Liver (tissue), 9 donors: ENCODE results near the gene PGS1. TPM values are rescaled to one million over a fixed set of nuclear protein-coding genes. Genes with fewer than 3 reads are reported as not detected.

Experiments
- DNase-seq: peaks from one replicate; pipeline ENCODE4 v3.0.0-alpha.2; 2017; ENCODE audit warnings: low spot score
- H3K27ac ChIP-seq, 2 donors: one replicate each; pipeline ENCODE4 v1.7.0; 2013; ENCODE audit warnings: inconsistent platforms in 2 of 2, low read length in 2 of 2, control low read depth in 1 of 2, low read depth in 1 of 2, mild to moderate bottlenecking in 1 of 2
- H3K27me3 ChIP-seq, 4 donors: one replicate each; pipeline versions ENCODE4 v1.6.1 to v1.7.0; 2013; ENCODE audit warnings: low read length in 3 of 4, inconsistent platforms in 1 of 4, mild to moderate bottlenecking in 1 of 4, moderate library complexity in 1 of 4; ENCODE audit not compliant: control insufficient read depth in 4 of 4, insufficient read depth in 4 of 4
- H3K36me3 ChIP-seq, 4 donors: one replicate each; pipeline versions ENCODE4 v1.6.1 to v1.7.0; 2013; ENCODE audit warnings: low read length in 3 of 4, mild to moderate bottlenecking in 3 of 4, low read depth in 1 of 4, moderate library complexity in 1 of 4; ENCODE audit not compliant: control insufficient read depth in 4 of 4, insufficient read depth in 3 of 4
- H3K4me1 ChIP-seq, 4 donors: one replicate each; pipeline versions ENCODE4 v1.6.1 to v1.7.0; 2013; ENCODE audit warnings: low read length in 3 of 4, mild to moderate bottlenecking in 3 of 4, moderate library complexity in 1 of 4; ENCODE audit not compliant: control insufficient read depth in 4 of 4, insufficient read depth in 4 of 4
- H3K4me3 ChIP-seq, 3 donors: one replicate each; pipeline versions ENCODE4 v1.6.1 to v1.7.0; 2013; ENCODE audit warnings: low read length in 3 of 3, control low read depth in 1 of 3, low read depth in 1 of 3, mild to moderate bottlenecking in 1 of 3
- H3K9ac ChIP-seq, 2 donors: one replicate each; pipeline ENCODE4 v1.7.0; 2013; ENCODE audit warnings: low read length in 2 of 2, mild to moderate bottlenecking in 2 of 2, moderate library complexity in 2 of 2, control low read depth in 1 of 2, low read depth in 1 of 2
- H3K9me3 ChIP-seq, 4 donors: one replicate each; pipeline versions ENCODE4 v1.6.1 to v1.7.0; 2013; ENCODE audit warnings: low read length in 3 of 4; ENCODE audit not compliant: control insufficient read depth in 4 of 4
- CTCF ChIP-seq: fragments of 150-350 bp; IDR thresholded peaks from 2 replicates; pipeline ENCODE4 v1.5.1; 2017; ENCODE audit warnings: improper control_type of control experiment, low read depth, low read length; ENCODE audit not compliant: missing input control
- EGR1 ChIP-seq, 2 donors: IDR thresholded peaks; 2 replicates each; pipeline ENCODE4 v1.6.1; 2016 to 2018; ENCODE audit warnings: antibody characterized with exemption in 2 of 2, low read depth in 2 of 2
- FOXA2 ChIP-seq: IDR thresholded peaks from 2 replicates; pipeline ENCODE4 v1.6.1; 2016; ENCODE audit warnings: antibody characterized with exemption
- GABPA ChIP-seq, 2 donors: IDR thresholded peaks in 1 of 2; conservative IDR thresholded peaks in 1 of 2; 2 replicates each; pipeline ENCODE4 v1.6.1; 2016; ENCODE audit warnings: antibody characterized with exemption in 2 of 2, mild to moderate bottlenecking in 1 of 2, moderate library complexity in 1 of 2
- HNF4A ChIP-seq, 2 donors: conservative IDR thresholded peaks; 2 replicates each; pipeline ENCODE4 v1.6.1; 2016; ENCODE audit warnings: antibody characterized with exemption in 2 of 2, mild to moderate bottlenecking in 2 of 2
- HNF4G ChIP-seq: IDR thresholded peaks from 2 replicates; pipeline ENCODE4 v1.6.1; 2016; ENCODE audit warnings: antibody characterized with exemption
- JUND ChIP-seq, 2 donors: IDR thresholded peaks; 2 replicates each; pipeline ENCODE4 v1.6.1; 2016; ENCODE audit warnings: antibody characterized with exemption in 2 of 2
- NR2F2 ChIP-seq: IDR thresholded peaks from 2 replicates; pipeline ENCODE4 v1.6.1; 2016; ENCODE audit warnings: antibody characterized with exemption
- RAD21 ChIP-seq, 2 donors: IDR thresholded peaks; 2 replicates each; pipeline ENCODE4 v1.6.1; 2016; ENCODE audit warnings: antibody characterized with exemption in 2 of 2, mild to moderate bottlenecking in 2 of 2
- REST ChIP-seq: IDR thresholded peaks from 2 replicates; pipeline ENCODE4 v1.6.1; 2016; ENCODE audit warnings: antibody characterized with exemption, mild to moderate bottlenecking
- RXRA ChIP-seq, 2 donors: IDR thresholded peaks; 2 replicates each; pipeline ENCODE4 v1.6.1; 2017 to 2018; ENCODE audit warnings: antibody characterized with exemption in 2 of 2, mild to moderate bottlenecking in 1 of 2
- SP1 ChIP-seq: IDR thresholded peaks from 2 replicates; pipeline ENCODE4 v1.6.1; 2018; ENCODE audit warnings: antibody characterized with exemption, mild to moderate bottlenecking
- TAF1 ChIP-seq: conservative IDR thresholded peaks from 2 replicates; pipeline ENCODE4 v1.6.1; 2016; ENCODE audit warnings: antibody characterized with exemption, mild to moderate bottlenecking
- YY1 ChIP-seq: IDR thresholded peaks from 2 replicates; pipeline ENCODE4 v1.6.1; 2016; ENCODE audit warnings: antibody characterized with exemption, mild to moderate bottlenecking
- whole genome bisulfite sequencing: extraction: QIAGEN DNeasy Blood & Tissue Kit; methylation state at CpG from one replicate; pipeline ENCODE4 v1.1.7; 2013; 5-methylcytosine and 5-hydroxymethylcytosine counted together
- polyA plus RNA-seq, 2 donors: library from polyadenylated mRNA; stranded (reverse) in 1 of 2; unstranded in 1 of 2; fragments of 200-250 nt in 1 of 2; fragments of >200 nt in 1 of 2; fragmentation: Nextera tagmentation in 1 of 2; extraction: Ambion mirVana in 1 of 2; gene quantifications; one replicate each; pipeline versions ENCODE4 v1.2.1 to v1.2.3, GENCODE V29; 2013 to 2015
- total RNA-seq, 2 donors: library from RNA; depleted of rRNA; stranded (reverse); fragments of >200 nt; gene quantifications; one replicate each; pipeline ENCODE4 v1.2.3, GENCODE V29; 2014
- TF ChIP-seq, protein P1 (sequence below): IDR thresholded peaks from 2 replicates; pipeline ENCODE4 v1.6.1; 2016; ENCODE audit warnings: antibody characterized with exemption
- TF ChIP-seq, protein P2 (sequence below): IDR thresholded peaks from 2 replicates; pipeline ENCODE4 v1.6.1; 2016; ENCODE audit warnings: antibody characterized with exemption
- TF ChIP-seq, protein P3 (sequence below): IDR thresholded peaks from 2 replicates; pipeline ENCODE4 v1.6.1; 2016; ENCODE audit warnings: antibody characterized with exemption
- donor health status: healthy.
- donor health status: healthy.
- donor health status: healthy.
- donor health status: healthy.
- donor health status: healthy.

Gene PGS1
- total and polyA plus RNA-seq, 4 donors: 8.1 to 24.1 (median 12.2) TPM

GRCh38 chr17:78371056-78371455 lies 7.4 kb upstream of the PGS1 start:
- no peaks in the 10 kb centered on the region for H3K4me1 ChIP-seq
- H3K4me3 ChIP-seq: no peak overlapping the region
- no peak overlapping the region for H3K9ac ChIP-seq
- TF ChIP-seq HNF4A (conservative IDR thresholded peaks at IDR 0.05): no peak
- TF ChIP-seq YY1: no peak
- no peak for TF ChIP-seq EGR1 (IDR thresholded peaks at IDR 0.05; ENCODE audit: low read depth in 2 of 2)
- TF ChIP-seq, protein P1, sequence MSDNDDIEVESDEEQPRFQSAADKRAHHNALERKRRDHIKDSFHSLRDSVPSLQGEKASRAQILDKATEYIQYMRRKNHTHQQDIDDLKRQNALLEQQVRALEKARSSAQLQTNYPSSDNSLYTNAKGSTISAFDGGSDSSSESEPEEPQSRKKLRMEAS: no peak
- no peak for TF ChIP-seq NR2F2
- TF ChIP-seq JUND (IDR thresholded peaks at IDR 0.05): no peak
- TF ChIP-seq HNF4G: no peak
- no peak for TF ChIP-seq CTCF
- TF ChIP-seq GABPA (IDR thresholded peaks at IDR 0.05 in 1 of 2, conservative IDR thresholded peaks at IDR 0.05 in 1 of 2): no peak
- TF ChIP-seq, protein P2, sequence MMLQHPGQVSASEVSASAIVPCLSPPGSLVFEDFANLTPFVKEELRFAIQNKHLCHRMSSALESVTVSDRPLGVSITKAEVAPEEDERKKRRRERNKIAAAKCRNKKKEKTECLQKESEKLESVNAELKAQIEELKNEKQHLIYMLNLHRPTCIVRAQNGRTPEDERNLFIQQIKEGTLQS: no peak
- no peak for TF ChIP-seq FOXA2
- no peak for TF ChIP-seq RAD21 (IDR thresholded peaks at IDR 0.05)
- no peak for TF ChIP-seq RXRA (IDR thresholded peaks at IDR 0.05)
- no peak for TF ChIP-seq REST
- H3K27ac ChIP-seq: no peak overlapping the region
- no peaks in the 10 kb centered on the region for H3K9me3 ChIP-seq
- H3K27me3 ChIP-seq: no peaks in the 10 kb centered on the region
- H3K36me3 ChIP-seq: no peaks in the 10 kb centered on the region
- no peak for DNase-seq
- WGBS: 87% methylated on average over 7 of the region's 7 CpGs

- Histone ChIP-seq H3K9me3 (no peaks in the 10 kb centered on the region), H3K27ac (no peak overlapping the region), H3K27me3 (no peaks in the 10 kb centered on the region), H3K36me3 (no peaks in the 10 kb centered on the region), H3K9ac (no peak overlapping the region), H3K4me3 (no peak overlapping the region), H3K4me1 (peaks cover 0 to 4% (median under 1%) of the 10 kb centered on the region in 4 donors)
- DNase-seq: no peak
- TF ChIP-seq TAF1 (no peak), FOXA2 (no peak), SP1 (no peak), NR2F2 (no peak), RAD21 (IDR thresholded peaks at IDR 0.05) (no peak), GABPA (IDR thresholded peaks at IDR 0.05 in 1 of 2, conservative IDR thresholded peaks at IDR 0.05 in 1 of 2) (no peak), EGR1 (IDR thresholded peaks at IDR 0.05; ENCODE audit: low read depth in 2 of 2) (no peak), YY1 (no peak), REST (no peak), CTCF (no peak), HNF4A (conservative IDR thresholded peaks at IDR 0.05) (no peak)
- TF ChIP-seq, protein P2: no peak
- TF ChIP-seq, protein P3, sequence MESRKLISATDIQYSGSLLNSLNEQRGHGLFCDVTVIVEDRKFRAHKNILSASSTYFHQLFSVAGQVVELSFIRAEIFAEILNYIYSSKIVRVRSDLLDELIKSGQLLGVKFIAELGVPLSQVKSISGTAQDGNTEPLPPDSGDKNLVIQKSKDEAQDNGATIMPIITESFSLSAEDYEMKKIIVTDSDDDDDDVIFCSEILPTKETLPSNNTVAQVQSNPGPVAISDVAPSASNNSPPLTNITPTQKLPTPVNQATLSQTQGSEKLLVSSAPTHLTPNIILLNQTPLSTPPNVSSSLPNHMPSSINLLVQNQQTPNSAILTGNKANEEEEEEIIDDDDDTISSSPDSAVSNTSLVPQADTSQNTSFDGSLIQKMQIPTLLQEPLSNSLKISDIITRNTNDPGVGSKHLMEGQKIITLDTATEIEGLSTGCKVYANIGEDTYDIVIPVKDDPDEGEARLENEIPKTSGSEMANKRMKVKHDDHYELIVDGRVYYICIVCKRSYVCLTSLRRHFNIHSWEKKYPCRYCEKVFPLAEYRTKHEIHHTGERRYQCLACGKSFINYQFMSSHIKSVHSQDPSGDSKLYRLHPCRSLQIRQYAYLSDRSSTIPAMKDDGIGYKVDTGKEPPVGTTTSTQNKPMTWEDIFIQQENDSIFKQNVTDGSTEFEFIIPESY: no peak
- 76% methylated on average over 5 of the region's 5 CpGs for WGBS
Measured at GRCh38 chr17:78372841-78373240, 5.6 kb upstream of the PGS1 start.
